SK-N-DZ (cell line): Measurements from ENCODE around the gene GPC5.
"Not testable (repeated sequence)": the region's sequence is repeated elsewhere in the genome, so short reads cannot be mapped to it uniquely, and the experiment has no call there.

Experiments
- DNase-seq: peaks from one replicate; pipeline ENCODE4 v3.0.0-alpha.2; 2015; ENCODE audit warnings: low spot score

The GPC5 gene

GRCh38 chr13:92621985-92622384, 1223.6 kb downstream of the GPC5 start:
- no peak for DNase-seq

GRCh38 chr13:92622905-92623304, 1224.5 kb downstream of the GPC5 start:
- DNase-seq: no peak

GRCh38 chr13:92626274-92626673, 1227.9 kb downstream of the GPC5 start:
- DNase-seq: no peak

- DNase-seq: no peak
Measured at GRCh38 chr13:92640936-92641335, 1242.5 kb downstream of the GPC5 start.

GRCh38 chr13:92649140-92649813, 1250.9 kb downstream of the GPC5 start:
- DNase-seq: peak; percentile 24

GRCh38 chr13:92656103-92656502, 1257.7 kb downstream of the GPC5 start:
- no peak for DNase-seq

GRCh38 chr13:92656648-92657047, 1258.2 kb downstream of the GPC5 start:
- DNase-seq: no peak

- no peak for DNase-seq
Measured at GRCh38 chr13:92657565-92657964, 1259.1 kb downstream of the GPC5 start.

- no peak for DNase-seq
Measured at GRCh38 chr13:92658293-92658692, 1259.9 kb downstream of the GPC5 start.

GRCh38 chr13:92661406-92661805, 1263.0 kb downstream of the GPC5 start:
- DNase-seq: no peak

- DNase-seq: no peak
Measured at GRCh38 chr13:92668157-92668556, 1269.7 kb downstream of the GPC5 start.

- DNase-seq: no peak
Measured at GRCh38 chr13:92670096-92670495, 1271.7 kb downstream of the GPC5 start.

GRCh38 chr13:92671821-92672220, 1273.4 kb downstream of the GPC5 start:
- DNase-seq: no peak

- no peak for DNase-seq
Measured at GRCh38 chr13:92676246-92676645, 1277.8 kb downstream of the GPC5 start.

- no peak for DNase-seq
Measured at GRCh38 chr13:92677571-92677970, 1279.2 kb downstream of the GPC5 start.

GRCh38 chr13:92679602-92680001, 1281.2 kb downstream of the GPC5 start:
- no peak for DNase-seq

GRCh38 chr13:92681239-92681638, 1282.8 kb downstream of the GPC5 start:
- no peak for DNase-seq

GRCh38 chr13:92682832-92683517, 1284.6 kb downstream of the GPC5 start:
- no peak for DNase-seq

- DNase-seq: no peak
Measured at GRCh38 chr13:92694047-92694446, 1295.6 kb downstream of the GPC5 start.

GRCh38 chr13:92695827-92696226, 1297.4 kb downstream of the GPC5 start:
- not testable (repeated sequence) for DNase-seq

- DNase-seq: no peak
Measured at GRCh38 chr13:92716749-92717148, 1318.3 kb downstream of the GPC5 start.

GRCh38 chr13:92717857-92718256, 1319.4 kb downstream of the GPC5 start:
- DNase-seq: no peak

- no peak for DNase-seq
Measured at GRCh38 chr13:92719868-92720267, 1321.4 kb downstream of the GPC5 start.
